ENCODE measurements around the gene CYP2W1. TPM values are rescaled to one million over a fixed set of nuclear protein-coding genes. Genes with fewer than 3 reads are reported as not detected.
"Not testable (repeated sequence)": the region's sequence is repeated elsewhere in the genome, so short reads cannot be mapped to it uniquely, and the experiment has no call there.

CYP2W1 gene
- polyA plus RNA-seq, 1 donor (not counting 4 experiments of a cell fraction or from before 2014, with no cell fraction given), result 0.05 TPM

DNA sequence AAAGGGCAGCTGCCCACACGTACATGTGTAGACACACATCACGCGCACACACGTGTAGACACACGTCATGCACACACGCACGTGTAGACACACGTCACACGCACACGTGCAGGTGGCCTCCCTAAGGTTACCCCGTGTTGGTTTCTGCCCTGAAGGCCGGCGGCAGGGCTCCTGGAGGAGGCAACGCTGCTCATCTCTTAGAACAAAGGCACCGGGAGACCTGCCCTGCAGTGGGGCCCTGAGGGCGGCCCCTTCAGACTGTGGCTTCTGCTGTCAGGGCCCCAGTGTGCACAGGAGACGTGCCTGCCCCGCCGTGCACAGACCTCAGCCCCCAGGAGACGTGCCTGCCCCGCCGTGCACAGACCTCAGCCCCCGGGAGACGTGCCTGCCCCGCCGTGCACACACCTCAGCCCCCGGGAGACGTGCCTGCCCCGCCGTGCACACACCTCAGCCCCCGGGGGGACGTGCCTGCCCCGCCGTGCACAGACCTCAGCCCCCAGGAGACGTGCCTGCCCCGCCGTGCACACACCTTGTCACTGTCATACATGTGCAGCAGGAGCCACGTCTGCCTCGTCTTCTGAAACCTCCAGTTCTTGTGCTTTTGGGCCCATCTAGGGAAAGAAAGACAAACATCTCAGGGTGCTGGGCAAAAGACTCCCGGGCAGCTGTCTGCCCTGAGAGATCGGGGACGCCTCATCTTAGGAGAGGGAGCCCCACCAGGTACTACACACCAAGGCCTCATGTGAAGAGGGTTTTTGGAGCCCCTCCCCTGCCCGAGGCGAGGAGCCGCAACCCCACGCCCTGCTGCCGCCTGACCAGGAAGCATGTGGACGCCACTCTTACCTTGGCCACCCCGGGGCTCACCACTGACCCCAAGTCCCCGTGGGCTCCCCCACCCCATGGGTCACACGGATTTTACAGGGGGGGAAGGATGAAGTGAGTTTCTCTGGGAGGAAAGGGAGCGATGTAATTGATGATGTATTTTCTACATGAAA, 17.3 kb downstream of the CYP2W1 start:
- Histone ChIP-seq H3K9ac (ENCODE audit: control insufficient read depth, extremely low read depth, insufficient read depth, low read length) (no peak overlapping the region), H3K27me3 (ENCODE audit: control insufficient read depth, extremely low read depth, insufficient read depth, low read length) (no peaks in the 10 kb centered on the region), H3K9me1 (ENCODE audit: control insufficient read depth, extremely low read depth, insufficient read depth, low read length) (no peaks in the 10 kb centered on the region), H3K9me3 (ENCODE audit: control insufficient read depth, low read depth, low read length) (no peaks in the 10 kb centered on the region), H3K4me2 (ENCODE audit: control insufficient read depth, extremely low read depth, insufficient read depth, low read depth, low read length) (no peak overlapping the region), H3K36me3 (ENCODE audit: control insufficient read depth in 2 of 2, extremely low read depth in 1 of 2, insufficient read depth in 2 of 2, low read length in 2 of 2) (peaks cover 2 to 4% of the 10 kb centered on the region in 2 experiments), H2AFZ (ENCODE audit: control insufficient read depth, low read length) (no peak overlapping the region), H3K79me2 (ENCODE audit: control insufficient read depth, insufficient read depth, low read length) (no peaks in the 10 kb centered on the region), H3K27ac (ENCODE audit: control insufficient read depth, insufficient read depth, low read length) (no peak overlapping the region), H4K20me1 (ENCODE audit: control insufficient read depth, extremely low read depth, insufficient read depth, low read length) (no peaks in the 10 kb centered on the region), H3K4me3 (ENCODE audit: control insufficient read depth in 2 of 3, extremely low read depth in 1 of 3, insufficient read depth in 2 of 3, low read depth in 1 of 3, low read length in 3 of 3) (no peak overlapping the region), H3K4me1 (ENCODE audit: control insufficient read depth, extremely low read depth, insufficient read depth, low read length) (no peaks in the 10 kb centered on the region)
- FAIRE-seq, result no peak
- no peak for DNase-seq (ENCODE audit: low read depth, low spot score)
- dilution Hi-C loops (cut with MboI; ENCODE audit: extremely low pct_ligation_motif_present, low sequenced_read_pairs), result no loop called here
- no peak for TF ChIP-seq EZH2 (IDR thresholded peaks at IDR 0.05; ENCODE audit: low read length)
- TF ChIP-seq, protein P1, sequence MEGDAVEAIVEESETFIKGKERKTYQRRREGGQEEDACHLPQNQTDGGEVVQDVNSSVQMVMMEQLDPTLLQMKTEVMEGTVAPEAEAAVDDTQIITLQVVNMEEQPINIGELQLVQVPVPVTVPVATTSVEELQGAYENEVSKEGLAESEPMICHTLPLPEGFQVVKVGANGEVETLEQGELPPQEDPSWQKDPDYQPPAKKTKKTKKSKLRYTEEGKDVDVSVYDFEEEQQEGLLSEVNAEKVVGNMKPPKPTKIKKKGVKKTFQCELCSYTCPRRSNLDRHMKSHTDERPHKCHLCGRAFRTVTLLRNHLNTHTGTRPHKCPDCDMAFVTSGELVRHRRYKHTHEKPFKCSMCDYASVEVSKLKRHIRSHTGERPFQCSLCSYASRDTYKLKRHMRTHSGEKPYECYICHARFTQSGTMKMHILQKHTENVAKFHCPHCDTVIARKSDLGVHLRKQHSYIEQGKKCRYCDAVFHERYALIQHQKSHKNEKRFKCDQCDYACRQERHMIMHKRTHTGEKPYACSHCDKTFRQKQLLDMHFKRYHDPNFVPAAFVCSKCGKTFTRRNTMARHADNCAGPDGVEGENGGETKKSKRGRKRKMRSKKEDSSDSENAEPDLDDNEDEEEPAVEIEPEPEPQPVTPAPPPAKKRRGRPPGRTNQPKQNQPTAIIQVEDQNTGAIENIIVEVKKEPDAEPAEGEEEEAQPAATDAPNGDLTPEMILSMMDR (optimal IDR thresholded peaks at IDR 0.05 in 1 of 3, IDR thresholded peaks at IDR 0.05 in 1 of 3, conservative IDR thresholded peaks at IDR 0.05 in 1 of 3; ENCODE audit: extremely low read depth in 1 of 3, insufficient read depth in 2 of 3, low read length in 3 of 3), result no peak

DNA sequence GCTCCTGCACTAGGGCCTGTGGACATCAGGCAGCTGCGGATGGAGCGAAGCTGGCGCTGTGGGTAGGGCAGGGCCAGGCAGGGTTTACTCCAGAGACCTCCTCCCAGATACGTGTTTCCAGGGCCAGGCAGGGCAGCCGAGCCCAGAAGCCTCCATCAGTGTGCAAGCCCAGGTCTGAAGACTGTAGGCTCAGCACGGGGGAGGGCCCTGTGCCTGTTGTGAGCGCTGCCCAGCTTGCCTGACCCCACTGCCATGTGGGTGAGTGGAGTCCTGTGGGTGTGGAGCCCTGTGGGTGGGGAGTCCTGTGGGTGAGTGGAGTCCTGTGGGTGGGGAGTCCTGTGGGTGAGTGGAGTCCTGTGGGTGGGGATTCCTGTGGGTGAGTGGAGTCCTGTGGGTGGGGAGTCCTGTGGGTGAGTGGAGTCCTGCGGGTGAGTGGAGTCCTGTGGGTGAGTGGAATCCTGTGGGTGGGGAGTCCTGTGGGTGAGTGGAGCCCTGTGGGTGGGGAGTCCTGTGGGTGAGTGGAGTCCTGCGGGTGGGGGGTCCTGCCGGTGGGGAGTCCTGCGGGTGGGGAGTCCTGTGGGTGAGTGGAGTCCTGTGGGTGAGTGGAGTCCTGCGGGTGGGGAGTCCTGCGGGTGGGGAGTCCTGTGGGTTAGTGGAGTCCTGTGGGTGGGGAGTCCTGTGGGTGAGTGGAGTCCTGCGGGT, 18.2 kb downstream of the CYP2W1 start:
- H3K27me3 ChIP-seq (ENCODE audit: control insufficient read depth, extremely low read depth, insufficient read depth, low read length); H3K9me1 ChIP-seq (ENCODE audit: control insufficient read depth, extremely low read depth, insufficient read depth, low read length); H3K27ac ChIP-seq (ENCODE audit: control insufficient read depth, insufficient read depth, low read length); H3K36me3 ChIP-seq (ENCODE audit: control insufficient read depth in 2 of 2, extremely low read depth in 1 of 2, insufficient read depth in 2 of 2, low read length in 2 of 2); H3K4me2 ChIP-seq (ENCODE audit: control insufficient read depth, extremely low read depth, insufficient read depth, low read depth, low read length); H2AFZ ChIP-seq (ENCODE audit: control insufficient read depth, low read length); H3K9ac ChIP-seq (ENCODE audit: control insufficient read depth, extremely low read depth, insufficient read depth, low read length); H3K4me3 ChIP-seq (ENCODE audit: control insufficient read depth in 2 of 3, extremely low read depth in 1 of 3, insufficient read depth in 2 of 3, low read depth in 1 of 3, low read length in 3 of 3); H3K9me3 ChIP-seq (ENCODE audit: control insufficient read depth, low read depth, low read length); H4K20me1 ChIP-seq (ENCODE audit: control insufficient read depth, extremely low read depth, insufficient read depth, low read length); H3K4me1 ChIP-seq (ENCODE audit: control insufficient read depth, extremely low read depth, insufficient read depth, low read length); H3K79me2 ChIP-seq (ENCODE audit: control insufficient read depth, insufficient read depth, low read length); DNase-seq (ENCODE audit: low read depth, low spot score); FAIRE-seq; dilution Hi-C loops (cut with MboI; ENCODE audit: extremely low pct_ligation_motif_present, low sequenced_read_pairs): not testable (repeated sequence)

DNA sequence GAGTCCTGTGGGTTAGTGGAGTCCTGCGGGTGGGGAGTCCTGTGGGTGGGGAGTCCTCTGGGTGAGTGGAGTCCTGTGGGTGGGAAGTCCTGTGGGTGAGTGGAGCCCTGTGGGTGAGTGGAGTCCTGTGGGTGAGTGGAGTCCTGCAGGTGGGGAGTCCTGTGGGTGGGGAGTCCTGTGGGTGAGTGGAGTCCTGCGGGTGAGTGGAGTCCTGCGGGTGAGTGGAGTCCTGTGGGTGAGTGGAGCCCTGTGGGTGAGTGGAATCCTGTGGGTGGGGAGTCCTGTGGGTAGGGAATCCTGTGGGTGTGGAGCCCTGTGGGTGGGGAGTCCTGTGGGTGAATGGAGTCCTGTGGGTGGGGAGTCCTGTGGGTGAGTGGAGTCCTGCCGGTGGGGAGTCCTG, 19.0 kb downstream of the CYP2W1 start:
- H3K27me3 ChIP-seq (ENCODE audit: control insufficient read depth, extremely low read depth, insufficient read depth, low read length); H3K9ac ChIP-seq (ENCODE audit: control insufficient read depth, extremely low read depth, insufficient read depth, low read length); H3K9me1 ChIP-seq (ENCODE audit: control insufficient read depth, extremely low read depth, insufficient read depth, low read length); H3K36me3 ChIP-seq (ENCODE audit: control insufficient read depth in 2 of 2, extremely low read depth in 1 of 2, insufficient read depth in 2 of 2, low read length in 2 of 2); FAIRE-seq; H3K79me2 ChIP-seq (ENCODE audit: control insufficient read depth, insufficient read depth, low read length); H4K20me1 ChIP-seq (ENCODE audit: control insufficient read depth, extremely low read depth, insufficient read depth, low read length); H3K4me2 ChIP-seq (ENCODE audit: control insufficient read depth, extremely low read depth, insufficient read depth, low read depth, low read length); H3K4me1 ChIP-seq (ENCODE audit: control insufficient read depth, extremely low read depth, insufficient read depth, low read length); DNase-seq (ENCODE audit: low read depth, low spot score); H2AFZ ChIP-seq (ENCODE audit: control insufficient read depth, low read length); H3K9me3 ChIP-seq (ENCODE audit: control insufficient read depth, low read depth, low read length); H3K27ac ChIP-seq (ENCODE audit: control insufficient read depth, insufficient read depth, low read length); dilution Hi-C loops (cut with MboI; ENCODE audit: extremely low pct_ligation_motif_present, low sequenced_read_pairs); H3K4me3 ChIP-seq (ENCODE audit: control insufficient read depth in 2 of 3, extremely low read depth in 1 of 3, insufficient read depth in 2 of 3, low read depth in 1 of 3, low read length in 3 of 3): not testable (repeated sequence)

DNA sequence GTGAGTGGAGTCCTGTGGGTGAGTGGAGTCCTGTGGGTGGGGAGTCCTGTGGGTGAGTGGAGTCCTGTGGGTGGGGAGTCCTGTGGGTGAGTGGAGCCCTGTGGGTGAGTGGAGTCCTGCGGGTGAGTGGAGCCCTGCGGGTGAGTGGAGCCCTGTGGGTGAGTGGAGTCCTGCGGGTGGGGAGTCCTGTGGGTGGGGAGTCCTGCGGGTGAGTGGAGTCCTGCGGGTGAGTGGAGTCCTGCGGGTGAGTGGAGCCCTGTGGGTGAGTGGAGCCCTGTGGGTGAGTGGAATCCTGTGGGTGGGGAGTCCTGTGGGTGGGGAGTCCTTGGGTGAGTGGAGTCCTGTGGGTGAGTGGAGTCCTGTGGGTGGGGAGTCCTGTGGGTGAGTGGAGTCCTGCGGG, 19.5 kb downstream of the CYP2W1 start:
- dilution Hi-C loops (cut with MboI; ENCODE audit: extremely low pct_ligation_motif_present, low sequenced_read_pairs); FAIRE-seq; H3K36me3 ChIP-seq (ENCODE audit: control insufficient read depth in 2 of 2, extremely low read depth in 1 of 2, insufficient read depth in 2 of 2, low read length in 2 of 2): not testable (repeated sequence)

More for the DNA sequence above, 19.5 kb downstream of the CYP2W1 start:
- not testable (repeated sequence) for H3K4me1 ChIP-seq (ENCODE audit: control insufficient read depth, extremely low read depth, insufficient read depth, low read length); H3K9me1 ChIP-seq (ENCODE audit: control insufficient read depth, extremely low read depth, insufficient read depth, low read length); H3K27me3 ChIP-seq (ENCODE audit: control insufficient read depth, extremely low read depth, insufficient read depth, low read length); H3K27ac ChIP-seq (ENCODE audit: control insufficient read depth, insufficient read depth, low read length); H3K9me3 ChIP-seq (ENCODE audit: control insufficient read depth, low read depth, low read length); H3K4me2 ChIP-seq (ENCODE audit: control insufficient read depth, extremely low read depth, insufficient read depth, low read depth, low read length); H3K9ac ChIP-seq (ENCODE audit: control insufficient read depth, extremely low read depth, insufficient read depth, low read length); DNase-seq (ENCODE audit: low read depth, low spot score); H3K4me3 ChIP-seq (ENCODE audit: control insufficient read depth in 2 of 3, extremely low read depth in 1 of 3, insufficient read depth in 2 of 3, low read depth in 1 of 3, low read length in 3 of 3); H2AFZ ChIP-seq (ENCODE audit: control insufficient read depth, low read length); H4K20me1 ChIP-seq (ENCODE audit: control insufficient read depth, extremely low read depth, insufficient read depth, low read length); H3K79me2 ChIP-seq (ENCODE audit: control insufficient read depth, insufficient read depth, low read length)
